ENCODE measurements around the gene AKIRIN2. TPM values are rescaled to one million over a fixed set of nuclear protein-coding genes. Genes with fewer than 3 reads are reported as not detected.

The AKIRIN2 gene
- total and polyA plus RNA-seq, 9 of the 15 experiments (the other 6 are each of a cell fraction or from before 2014, with no cell fraction given): 5.8 to 63.9 (median 28.1) TPM

- TF ChIP-seq ZHX1 (conservative IDR thresholded peaks at IDR 0.05; ENCODE audit: low read length): no peak
- TF ChIP-seq KLF6 (CRISPR knock-in tag; IDR thresholded peaks at IDR 0.05; ENCODE audit: borderline replicate concordance): no peak
- TF ChIP-seq HLTF (IDR thresholded peaks at IDR 0.05): no peak
- no peak for TF ChIP-seq HIVEP1 (CRISPR knock-in tag; IDR thresholded peaks at IDR 0.05)
- peak; percentile 66 to 74 for TF ChIP-seq KDM1A (IDR thresholded peaks at IDR 0.05)
- 0 out of 2 replicates have a peak, but pooled peaks have one; percentile 24 for TF ChIP-seq ZNF766 (CRISPR knock-in tag; conservative IDR thresholded peaks at IDR 0.05)
- no peak for TF ChIP-seq HCFC1 (IDR thresholded peaks at IDR 0.05; ENCODE audit: low read depth, low read length)
- TF ChIP-seq ILK (tag; IDR thresholded peaks at IDR 0.05; ENCODE audit: borderline replicate concordance, low read depth): no peak
Measured at GRCh38 chr6:87743454-87743853, 41.4 kb upstream of the AKIRIN2 start (continued).

GRCh38 chr6:87742106-87742505 lies 40.1 kb upstream of the AKIRIN2 start:
- no peak overlapping the region for H3K4me3 ChIP-seq
- H3K27me3 ChIP-seq (ENCODE audit: control insufficient read depth in 2 of 2, insufficient read depth in 2 of 2, low read length in 2 of 2): no peaks in the 10 kb centered on the region; a peak in 1 of 5 replicates
- H3K9me3 ChIP-seq (replicated peaks; ENCODE audit: control insufficient read depth, insufficient read depth, low read depth, low read length): no peaks in the 10 kb centered on the region
- H3K9me1 ChIP-seq (ENCODE audit: control insufficient read depth, insufficient read depth, low read length): no peaks in the 10 kb centered on the region
- ChIA-PET CTCF (ENCODE audit: low intra/inter-chr PET ratio) (no interaction called here), POLR2A (no interaction called here)
- intact Hi-C loops (cut with micrococcal nuclease): no loop called here
- H2AFZ ChIP-seq (ENCODE audit: low read depth, low read length): peak overlapping the region; percentile 85
- in situ Hi-C loops (cut with MboI): no loop called here
- FAIRE-seq (peak; percentile 55), DNase-seq (ENCODE audit: extremely low read depth in 1 of 4, low spot score in 3 of 4) (no peak), ATAC-seq (peak; percentile 68)
- peaks cover 0 to 13% of the 10 kb centered on the region in 2 experiments; a peak in 2 of 5 replicates for H3K4me1 ChIP-seq (replicated peaks in 1 of 2; ENCODE audit: control insufficient read depth in 2 of 2, insufficient read depth in 2 of 2, low read length in 2 of 2)
- H3K36me3 ChIP-seq (ENCODE audit: control insufficient read depth, insufficient read depth, low read length): no peaks in the 10 kb centered on the region
- no peak overlapping the region for H3K9ac ChIP-seq (ENCODE audit: insufficient read depth in 1 of 2, low read depth in 2 of 2, low read length in 2 of 2)
- WGBS (ENCODE audit: insufficient coverage, low coverage, missing lambda C conversion rate): 11% methylated on average over 2 of the region's 2 CpGs
- H3K4me2 ChIP-seq (ENCODE audit: insufficient read depth, low read length): no peak overlapping the region
- H3K79me2 ChIP-seq (ENCODE audit: control insufficient read depth, insufficient read depth, low read length): no peaks in the 10 kb centered on the region
- no TSS peak for BruUV-seq (replicated peaks)
- H4K20me1 ChIP-seq (replicated peaks; ENCODE audit: control insufficient read depth, insufficient read depth, low read length): no peaks in the 10 kb centered on the region
- no peak overlapping the region; the same call in 2 of the 3 replicates for H3K27ac ChIP-seq (ENCODE audit: extremely low read depth, low read depth, low read length)
- TF ChIP-seq ZKSCAN8 (CRISPR knock-in tag; IDR thresholded peaks at IDR 0.05) (peak; percentile 79; the same call in 1 of the 2 replicates), HOXB6 (CRISPR knock-in tag; IDR thresholded peaks at IDR 0.05; ENCODE audit: borderline replicate concordance) (no peak), ZNF134 (CRISPR knock-in tag; conservative IDR thresholded peaks at IDR 0.05) (0 out of 2 replicates have a peak, but pooled peaks have one; percentile 15), ID3 (CRISPR knock-in tag; IDR thresholded peaks at IDR 0.05) (no peak), ID3 (tag; IDR thresholded peaks at IDR 0.05) (peak; percentile 95), TBP (optimal IDR thresholded peaks at IDR 0.05; ENCODE audit: low read depth, low read length) (peak; percentile 17), YY1 (IDR thresholded peaks at IDR 0.05; ENCODE audit: borderline replicate concordance in 1 of 3, control insufficient read depth in 1 of 3, extremely low read depth in 1 of 3, insufficient read depth in 3 of 3, insufficient read length in 1 of 3, insufficient replicate concordance in 2 of 3, low read depth in 1 of 3, low read length in 2 of 3) (peak in 1 of 3 experiments; percentile 52), NR2C2 (CRISPR knock-in tag; IDR thresholded peaks at IDR 0.05) (no peak), NR2C2 (tag; IDR thresholded peaks at IDR 0.05) (peak; percentile 63; the same call in 1 of the 2 replicates), ARID1B (IDR thresholded peaks at IDR 0.05) (peak; percentile 36; the same call in 1 of the 2 replicates), ZNF41 (CRISPR knock-in tag; conservative IDR thresholded peaks at IDR 0.05) (peak; percentile 29), NRF1 (conservative IDR thresholded peaks at IDR 0.05 in 1 of 2, IDR thresholded peaks at IDR 0.05 in 1 of 2) (0 out of 4 replicates have a peak, but pooled peaks of 1 of the 2 experiments have one; percentile 15)
